Endothelial cell of umbilical vein (primary cell): ENCODE measurements around the gene SCRN1. TPM values are rescaled to one million over a fixed set of nuclear protein-coding genes. Genes with fewer than 3 reads are reported as not detected.

Source experiments
- BruUV-seq: library from RNA; stranded (reverse); fragments of 400-500 nt; replicated peaks from 2 replicates; lab custom pipeline; 2021; lab: Mats Ljungman, UMichigan
- CTCF ChIA-PET: fragments of 300-600, 350-600 bp; sonication (Branson Sonifier 250); formaldehyde crosslinking; loops from one replicate; lab custom pipeline; 2021; ENCODE audit warnings: antibody characterized with exemption, inconsistent platforms; lab: Charles Lee
- POLR2A ChIA-PET: fragments of 300-600, 350-600 bp; sonication (Branson Sonifier 250); formaldehyde crosslinking; loops from one replicate; lab custom pipeline; 2021; ENCODE audit warnings: antibody characterized with exemption, inconsistent platforms; lab: Charles Lee
- DNase-seq: peaks from one replicate; pipeline ENCODE4 v3.0.0-alpha.2; 2011; ENCODE audit warnings: low read depth, low spot score
- FAIRE-seq: peaks from 2 replicates; lab custom pipeline; 2011; peaks lifted over from hg19 to GRCh38; lab: Jason Lieb, UNC
- H2AFZ ChIP-seq: 2 replicates; pipeline ENCODE4 v1.6.0; 2012; ENCODE audit warnings: low read depth, low read length, control low read depth, inconsistent platforms
- H3K27ac ChIP-seq: 2 replicates; pipeline ENCODE4 v1.5.1; 2011; ENCODE audit warnings: low read depth, mild to moderate bottlenecking, control low read depth, low read length, moderate library complexity; ENCODE audit not compliant: insufficient read depth
- H3K27me3 ChIP-seq, 2 experiments: 2 replicates each; pipeline versions ENCODE4 v1.6.0 to v1.6.1; 2011; ENCODE audit warnings: low read length in 2 of 2, mixed read lengths in 1 of 2; ENCODE audit not compliant: control insufficient read depth in 2 of 2, insufficient read depth in 2 of 2
- H3K36me3 ChIP-seq, 2 experiments: 2 replicates in 1 of 2; 3 replicates in 1 of 2; pipeline ENCODE4 v1.5.1; 2011; ENCODE audit warnings: low read length in 2 of 2, mild to moderate bottlenecking in 1 of 2, moderate library complexity in 1 of 2; ENCODE audit not compliant: control insufficient read depth in 2 of 2, insufficient read depth in 2 of 2; ENCODE audit errors: extremely low read depth in 1 of 2
- H3K4me1 ChIP-seq: 3 replicates; pipeline ENCODE4 v1.5.1; 2011; ENCODE audit warnings: mild to moderate bottlenecking, low read length; ENCODE audit not compliant: control insufficient read depth, insufficient read depth; ENCODE audit errors: extremely low read depth
- H3K4me2 ChIP-seq: 2 replicates; pipeline ENCODE4 v1.6.1; 2011; ENCODE audit warnings: low read length, control low read depth, mixed read lengths; ENCODE audit not compliant: insufficient read depth
- H3K4me3 ChIP-seq, 3 experiments: fragments of 200-600 bp in 1 of 3; sonication (generic), shearing (Covaris generic) in 1 of 3; replicated peaks in 1 of 3; 2 replicates each; pipeline ENCODE4 v1.5.1; 2011 to 2016; ENCODE audit warnings: control low read depth in 3 of 3, low read length in 3 of 3, mild to moderate bottlenecking in 2 of 3, inconsistent platforms in 1 of 3, low read depth in 1 of 3, moderate library complexity in 1 of 3; ENCODE audit not compliant: insufficient read depth in 1 of 3
- H3K79me2 ChIP-seq: 2 replicates; pipeline ENCODE4 v1.6.0; 2012; ENCODE audit warnings: low read length, inconsistent platforms; ENCODE audit not compliant: control insufficient read depth, insufficient read depth
- H3K9ac ChIP-seq: replicated peaks from 2 replicates; pipeline ENCODE3; 2011; ENCODE audit warnings: low read length, control low read depth; ENCODE audit not compliant: insufficient read depth; ENCODE audit errors: extremely low read depth
- H3K9me1 ChIP-seq: replicated peaks from 3 replicates; pipeline ENCODE4 v1.6.0; 2011; ENCODE audit warnings: mild to moderate bottlenecking, low read length; ENCODE audit not compliant: control insufficient read depth, insufficient read depth; ENCODE audit errors: extremely low read depth
- H3K9me3 ChIP-seq: replicated peaks from 2 replicates; pipeline ENCODE4 v1.5.1; 2012; ENCODE audit warnings: low read length, inconsistent platforms; ENCODE audit not compliant: control insufficient read depth, insufficient read depth
- H4K20me1 ChIP-seq: replicated peaks from 2 replicates; pipeline ENCODE3; 2011; ENCODE audit warnings: mild to moderate bottlenecking, low read length; ENCODE audit not compliant: control insufficient read depth, insufficient read depth; ENCODE audit errors: extremely low read depth
- CTCF ChIP-seq, 2 donors: IDR thresholded peaks; 1 replicate in 1 of 2; 2 replicates in 1 of 2; pipeline ENCODE4 v1.5.1; 2011; ENCODE audit warnings: low read length in 2 of 2, mild to moderate bottlenecking in 2 of 2, moderate library complexity in 2 of 2, control low read depth in 1 of 2, inconsistent platforms in 1 of 2, low read depth in 1 of 2; ENCODE audit not compliant: insufficient read depth in 1 of 2; ENCODE audit errors: extremely low read depth in 1 of 2
- EZH2 ChIP-seq: IDR thresholded peaks from 2 replicates; pipeline ENCODE4 v1.6.1; 2012; ENCODE audit warnings: borderline replicate concordance, low read depth, mild to moderate bottlenecking, moderate library complexity, low read length, inconsistent platforms; ENCODE audit not compliant: severe bottlenecking
- FOS ChIP-seq: IDR thresholded peaks from 2 replicates; pipeline ENCODE4 v1.6.1; 2011; ENCODE audit warnings: mild to moderate bottlenecking, low read length, moderate library complexity, borderline replicate concordance; ENCODE audit not compliant: insufficient read depth
- GATA2 ChIP-seq: IDR thresholded peaks from 2 replicates; pipeline ENCODE4 v1.7.0; 2011; ENCODE audit warnings: low read depth, mild to moderate bottlenecking, moderate library complexity, mixed read lengths, low read length; ENCODE audit not compliant: insufficient read length, insufficient read depth
- JUN ChIP-seq: IDR thresholded peaks from 2 replicates; pipeline ENCODE4 v1.6.1; 2011; ENCODE audit warnings: borderline replicate concordance, low read depth; ENCODE audit not compliant: insufficient read length, insufficient read depth
- MYC ChIP-seq: IDR thresholded peaks from one replicate; pipeline ENCODE4 v1.6.1; 2011; ENCODE audit warnings: mild to moderate bottlenecking, low read depth, low read length
- POLR2A ChIP-seq: IDR thresholded peaks from 2 replicates; pipeline ENCODE4 v1.6.1; 2012; ENCODE audit warnings: low read depth, mild to moderate bottlenecking, control low read depth, low read length
- POLR2AphosphoS5 ChIP-seq: IDR thresholded peaks from 2 replicates; pipeline ENCODE4 v1.6.1; 2012; ENCODE audit warnings: low read depth, mild to moderate bottlenecking, control low read depth, low read length, moderate library complexity; ENCODE audit not compliant: insufficient read depth
- dilution Hi-C: fragments of 300-500 bp; cut with MboI; formaldehyde crosslinking; loops from one replicate; pipeline ENCODE4 v1.15.0; 2019; ENCODE audit warnings: low sequenced_read_pairs; ENCODE audit not compliant: extremely low pct_ligation_motif_present
- intact Hi-C: fragments of 100-400 bp; cut with micrococcal nuclease; formaldehyde crosslinking; loops from one replicate; pipeline ENCODE4 v1.10.0; 2022
- polyA plus RNA-seq, 4 experiments: library from polyadenylated mRNA; depleted of rRNA in 3 of 4; stranded (reverse) in 3 of 4; unstranded in 1 of 4; fragments of >200 nt; gene quantifications; 2 replicates each; pipeline versions ENCODE4 v1.2.1 to v1.2.3, GENCODE V29; 2011 to 2012; ENCODE audit warnings: missing spikeins in 1 of 4
- total RNA-seq: library from RNA; stranded (reverse); gene quantifications from 2 replicates; pipeline ENCODE4 v1.2.3, GENCODE V29; 2021
- TF ChIP-seq, protein P1 (sequence below): IDR thresholded peaks from 2 replicates; pipeline ENCODE4 v1.6.1; 2011; ENCODE audit not compliant: insufficient read depth, insufficient read length

Gene SCRN1
- total and polyA plus RNA-seq, 2 donors (not counting 3 experiments of a cell fraction or from before 2014, with no cell fraction given): 57.0 to 127 TPM

DNA sequence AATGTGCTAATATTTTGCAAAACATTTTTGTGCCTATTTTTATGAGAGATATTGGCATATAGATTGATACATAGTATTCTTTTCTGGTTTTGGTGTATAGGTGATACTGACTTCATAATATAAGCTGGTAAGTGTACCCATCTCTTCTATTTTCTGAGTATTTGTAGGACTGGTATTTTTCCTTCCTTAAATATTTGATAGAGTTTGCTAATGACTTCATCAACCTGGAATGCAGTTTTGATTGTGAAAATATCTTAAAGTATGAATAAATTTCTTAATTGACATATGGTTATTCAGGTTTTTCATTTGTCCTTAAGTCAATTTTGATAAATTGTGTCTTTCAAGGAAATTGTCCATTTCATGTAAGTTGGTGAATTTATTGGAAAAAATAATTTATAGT lies 6.1 kb upstream of the SCRN1 start:
- H3K27me3 ChIP-seq: no peaks in the 10 kb centered on the region
- FAIRE-seq: no peak
- H4K20me1 ChIP-seq: no peaks in the 10 kb centered on the region

More for the DNA sequence above, 6.1 kb upstream of the SCRN1 start:
- Histone ChIP-seq H3K36me3 (no peaks in the 10 kb centered on the region), H3K9ac (no peak overlapping the region), H3K9me3 (peaks cover 3% of the 10 kb centered on the region), H3K4me1 (peaks cover 3% of the 10 kb centered on the region), H3K4me2 (no peak overlapping the region), H3K79me2 (no peaks in the 10 kb centered on the region), H3K4me3 (no peak overlapping the region), H2AFZ (no peak overlapping the region), H3K27ac (no peak overlapping the region), H3K9me1 (no peaks in the 10 kb centered on the region)
- BruUV-seq: no TSS peak
- intact Hi-C loops: no loop called here
- POLR2A ChIA-PET: no interaction called here
- TF ChIP-seq GATA2 (no peak), POLR2AphosphoS5 (no peak), POLR2A (no peak), JUN (no peak), MYC (no peak), FOS (no peak), EZH2 (no peak), CTCF (IDR thresholded peaks at IDR 0.05; ENCODE audit: extremely low read depth in 1 of 2, insufficient read depth in 1 of 2, low read depth in 1 of 2, low read length in 2 of 2) (no peak)
- TF ChIP-seq, protein P1, sequence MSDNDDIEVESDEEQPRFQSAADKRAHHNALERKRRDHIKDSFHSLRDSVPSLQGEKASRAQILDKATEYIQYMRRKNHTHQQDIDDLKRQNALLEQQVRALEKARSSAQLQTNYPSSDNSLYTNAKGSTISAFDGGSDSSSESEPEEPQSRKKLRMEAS: no peak
- CTCF ChIA-PET: no interaction called here
- dilution Hi-C loops: no loop called here
- no peak for DNase-seq
